ENCODE measurements around the gene REEP5. TPM values are rescaled to one million over a fixed set of nuclear protein-coding genes. Genes with fewer than 3 reads are reported as not detected.

The REEP5 gene
- total RNA-seq, 1 donor from 2014 or later: 84.8 TPM

GRCh38 chr5:112848116-112848811 lies 73.8 kb downstream of the REEP5 start:
- intact Hi-C loops (cut with micrococcal nuclease): loop anchor here (5.0 kb wide), 1 partner anchor 91 kb away; no protein-coding TSS in a partner anchor

GRCh38 chr5:112847306-112847705 lies 74.7 kb downstream of the REEP5 start:
- intact Hi-C loops (cut with micrococcal nuclease): loop anchor here (5.0 kb wide), 1 partner anchor 90 kb away; no protein-coding TSS in a partner anchor

GRCh38 chr5:112846556-112846955 lies 75.5 kb downstream of the REEP5 start:
- intact Hi-C loops (cut with micrococcal nuclease): loop anchor here (5.0 kb wide), 1 partner anchor 89 kb away; no protein-coding TSS in a partner anchor

- intact Hi-C loops (cut with micrococcal nuclease): no loop called here
These were observed 77.5 kb downstream of the REEP5 start for GRCh38 chr5:112844489-112844888.

- intact Hi-C loops (cut with micrococcal nuclease): no loop called here
These were observed 88.1 kb downstream of the REEP5 start for GRCh38 chr5:112833971-112834370.

GRCh38 chr5:112830378-112830777 lies 91.6 kb downstream of the REEP5 start:
- intact Hi-C loops (cut with micrococcal nuclease): no loop called here

Other genes with a start within 250 kb of the REEP5 start
- 22.3 and 24.5 TPM in 2 replicates for gene APC, start 184.3 kb downstream of the REEP5 start, total RNA-seq
- 67.3 and 70.7 TPM in 2 replicates for gene SRP19, start 60.9 kb downstream of the REEP5 start, total RNA-seq
- gene DCP2, start 54.6 kb upstream of the REEP5 start, total RNA-seq: 99.1 and 103 TPM in 2 replicates